ENCODE results near the gene ARHGAP1.

ARHGAP1 gene

DNA sequence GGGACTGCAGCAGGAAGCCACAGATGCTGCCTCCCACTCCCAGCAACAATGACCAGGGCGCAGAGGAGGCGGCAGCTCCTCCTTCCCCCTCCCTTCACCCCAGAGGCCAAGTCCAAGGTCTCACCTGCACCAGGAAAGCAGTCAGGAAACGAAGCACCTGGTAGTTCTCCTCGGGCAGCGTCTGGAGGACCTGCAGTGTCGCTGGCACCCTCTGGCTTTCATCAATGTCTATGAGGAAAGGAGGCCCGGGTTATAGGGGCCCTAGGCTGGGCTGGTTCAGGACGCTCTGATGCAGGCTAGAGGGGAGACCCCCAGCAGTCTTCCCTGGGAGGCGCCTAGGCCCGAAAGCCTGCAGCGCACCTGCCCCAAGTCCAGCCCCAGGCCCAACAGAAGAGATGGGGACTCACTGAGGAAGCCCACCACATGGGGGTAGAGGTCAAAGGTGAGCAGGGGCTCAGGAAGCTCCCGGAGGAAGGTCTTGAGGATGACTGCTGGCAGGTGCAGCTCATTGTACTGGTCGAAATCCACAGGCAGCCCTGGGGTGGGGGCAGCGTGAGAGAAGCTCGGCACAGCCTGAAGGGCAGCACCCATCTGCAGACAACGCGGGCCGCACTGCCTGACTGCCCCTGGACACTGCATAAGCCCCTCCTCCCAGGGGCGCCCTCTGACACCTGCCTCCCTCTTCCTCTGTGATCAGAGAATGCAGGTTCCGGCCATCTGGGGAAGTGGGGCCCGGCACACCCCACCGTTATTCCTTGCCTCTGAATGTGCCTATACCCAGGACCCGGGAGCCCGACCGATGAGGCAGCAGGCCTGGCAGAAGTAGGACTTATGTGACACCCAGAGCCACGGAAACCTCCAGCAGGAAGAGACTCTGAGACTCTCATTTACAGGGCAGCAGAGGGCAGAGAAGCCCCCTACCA is 20.9 kb downstream of the ARHGAP1 start:
- no peak overlapping the region for H3K4me3 ChIP-seq (replicated peaks; ENCODE audit: low read depth, low read length)
- TF ChIP-seq, protein P1, sequence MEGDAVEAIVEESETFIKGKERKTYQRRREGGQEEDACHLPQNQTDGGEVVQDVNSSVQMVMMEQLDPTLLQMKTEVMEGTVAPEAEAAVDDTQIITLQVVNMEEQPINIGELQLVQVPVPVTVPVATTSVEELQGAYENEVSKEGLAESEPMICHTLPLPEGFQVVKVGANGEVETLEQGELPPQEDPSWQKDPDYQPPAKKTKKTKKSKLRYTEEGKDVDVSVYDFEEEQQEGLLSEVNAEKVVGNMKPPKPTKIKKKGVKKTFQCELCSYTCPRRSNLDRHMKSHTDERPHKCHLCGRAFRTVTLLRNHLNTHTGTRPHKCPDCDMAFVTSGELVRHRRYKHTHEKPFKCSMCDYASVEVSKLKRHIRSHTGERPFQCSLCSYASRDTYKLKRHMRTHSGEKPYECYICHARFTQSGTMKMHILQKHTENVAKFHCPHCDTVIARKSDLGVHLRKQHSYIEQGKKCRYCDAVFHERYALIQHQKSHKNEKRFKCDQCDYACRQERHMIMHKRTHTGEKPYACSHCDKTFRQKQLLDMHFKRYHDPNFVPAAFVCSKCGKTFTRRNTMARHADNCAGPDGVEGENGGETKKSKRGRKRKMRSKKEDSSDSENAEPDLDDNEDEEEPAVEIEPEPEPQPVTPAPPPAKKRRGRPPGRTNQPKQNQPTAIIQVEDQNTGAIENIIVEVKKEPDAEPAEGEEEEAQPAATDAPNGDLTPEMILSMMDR (IDR thresholded peaks at IDR 0.05; ENCODE audit: low read depth, low read length, missing control alignments): no peak
- no peak for DNase-seq (ENCODE audit: extremely low read depth, low read depth)

GRCh38 chr11:46678741-46679130 is 21.7 kb downstream of the ARHGAP1 start:
- TF ChIP-seq, protein P1 (IDR thresholded peaks at IDR 0.05; ENCODE audit: low read depth, low read length, missing control alignments): no peak
- no peak for DNase-seq (ENCODE audit: extremely low read depth, low read depth)
- no peak overlapping the region for H3K4me3 ChIP-seq (replicated peaks; ENCODE audit: low read depth, low read length)

DNA sequence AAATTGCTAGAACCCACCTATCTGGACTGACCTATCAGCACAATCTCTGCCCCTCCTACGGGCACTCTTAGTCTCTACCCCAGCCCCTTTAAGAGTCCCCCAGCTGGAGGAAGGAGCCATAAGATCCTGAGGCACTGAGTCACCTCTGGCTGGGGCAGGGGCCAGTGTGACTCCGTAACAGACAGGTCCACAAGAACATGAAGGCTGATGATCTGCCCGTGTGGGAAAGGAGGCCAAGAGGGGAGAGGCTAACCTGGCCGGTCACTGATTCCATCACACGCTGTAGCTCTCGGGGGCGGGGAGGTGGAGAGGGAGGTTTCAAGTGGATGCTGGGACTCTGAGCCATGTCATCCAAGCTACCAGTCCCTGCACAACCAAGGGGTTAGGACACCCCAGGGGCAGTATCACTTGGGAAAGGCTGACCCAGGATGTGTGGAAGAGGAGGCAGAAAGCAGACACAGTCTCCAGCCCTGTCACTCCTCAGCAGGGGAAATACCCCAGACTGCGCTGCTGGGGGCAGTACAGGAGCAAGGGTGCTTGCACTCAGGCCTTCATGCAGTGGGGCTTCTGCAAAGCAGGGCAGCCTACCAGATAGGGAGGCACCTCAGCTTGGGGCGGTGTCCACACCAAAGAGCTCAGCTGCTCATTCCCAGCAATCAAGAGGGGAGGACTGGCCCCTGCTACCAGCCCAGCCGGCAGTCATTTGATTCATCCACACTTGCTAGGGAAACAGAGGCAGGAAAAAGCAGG is 22.3 kb downstream of the ARHGAP1 start:
- no peak overlapping the region for H3K4me3 ChIP-seq (replicated peaks; ENCODE audit: low read depth, low read length)
- no peak for DNase-seq (ENCODE audit: extremely low read depth, low read depth)
- TF ChIP-seq, protein P1 (IDR thresholded peaks at IDR 0.05; ENCODE audit: low read depth, low read length, missing control alignments): no peak

- TF ChIP-seq, protein P1 (IDR thresholded peaks at IDR 0.05; ENCODE audit: low read depth, low read length, missing control alignments): no peak
- H3K4me3 ChIP-seq (replicated peaks; ENCODE audit: low read depth, low read length): no peak overlapping the region
- DNase-seq (ENCODE audit: extremely low read depth, low read depth): no peak
Measured at GRCh38 chr11:46677169-46677568, 23.2 kb downstream of the ARHGAP1 start.

DNA sequence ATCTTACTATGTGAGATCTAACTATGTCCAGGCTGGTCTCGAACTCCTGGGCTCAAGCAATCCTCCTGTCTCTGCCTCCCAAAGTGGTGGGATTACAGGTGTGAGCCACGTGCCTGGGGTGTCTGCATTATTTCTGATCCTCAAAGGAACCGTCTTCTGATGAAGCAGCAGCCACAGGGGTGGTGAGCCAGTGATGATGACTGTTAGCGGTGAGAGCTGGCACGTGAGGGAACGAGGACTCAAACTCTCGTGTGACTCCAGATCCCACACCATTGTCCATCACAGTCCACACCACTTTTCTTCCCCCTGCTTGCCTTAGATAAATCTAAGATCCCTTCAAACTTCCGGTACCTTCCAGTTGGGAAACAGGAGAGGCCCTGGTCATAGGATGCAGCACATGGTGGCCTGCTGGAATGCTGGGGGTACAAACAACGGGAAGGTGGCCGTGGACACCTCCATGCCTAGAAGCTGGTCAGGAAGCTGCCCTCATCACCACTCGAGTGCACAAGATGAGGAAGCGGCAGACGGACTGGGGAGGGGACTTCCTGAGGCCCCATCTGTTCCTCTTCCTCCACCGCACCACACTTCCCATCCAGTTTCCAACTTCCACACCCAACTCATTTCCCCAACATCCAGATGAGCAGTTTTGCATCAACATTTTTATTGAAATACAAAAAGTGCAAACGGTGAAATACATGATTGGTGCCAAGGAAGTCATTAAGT is 23.8 kb downstream of the ARHGAP1 start:
- TF ChIP-seq, protein P1 (IDR thresholded peaks at IDR 0.05; ENCODE audit: low read depth, low read length, missing control alignments): no peak
- DNase-seq (ENCODE audit: extremely low read depth, low read depth): no peak
- no peak overlapping the region for H3K4me3 ChIP-seq (replicated peaks; ENCODE audit: low read depth, low read length)

DNA sequence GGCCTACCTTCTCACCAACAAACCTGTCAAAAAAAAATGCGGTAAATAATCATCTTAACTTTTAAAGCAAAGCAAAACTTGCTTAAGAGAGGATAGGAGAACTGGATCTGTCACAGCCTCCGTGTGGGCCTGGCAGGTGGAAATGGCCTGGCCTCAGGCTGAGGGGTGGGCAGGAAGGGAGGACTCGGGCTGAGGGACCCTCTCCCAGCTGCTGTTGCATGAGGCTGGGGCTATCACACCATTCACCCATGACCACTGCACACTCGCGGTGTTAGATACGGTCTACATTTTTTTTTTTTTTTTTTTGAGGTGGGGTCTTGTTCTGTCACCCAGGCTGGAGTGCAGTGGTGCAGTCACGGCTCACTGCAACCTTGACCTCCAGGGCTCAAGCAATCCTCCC is 24.5 kb downstream of the ARHGAP1 start:
- TF ChIP-seq, protein P1 (IDR thresholded peaks at IDR 0.05; ENCODE audit: low read depth, low read length, missing control alignments): no peak
- no peak for DNase-seq (ENCODE audit: extremely low read depth, low read depth)
- H3K4me3 ChIP-seq (replicated peaks; ENCODE audit: low read depth, low read length): no peak overlapping the region

Measured in HFF-Myc (cell line).